NCI-H1694 treated with DMSO at 0.1 percent for 48 hours (cell line): ENCODE results near the gene HDAC3.
"Not testable (repeated sequence)": the region's sequence is repeated elsewhere in the genome, so short reads cannot be mapped to it uniquely, and the experiment has no call there.

Source experiments
- DNase-seq: peaks from one replicate; lab custom pipeline; 2025; lab: John Stamatoyannopoulos, UW

HDAC3 gene

DNA sequence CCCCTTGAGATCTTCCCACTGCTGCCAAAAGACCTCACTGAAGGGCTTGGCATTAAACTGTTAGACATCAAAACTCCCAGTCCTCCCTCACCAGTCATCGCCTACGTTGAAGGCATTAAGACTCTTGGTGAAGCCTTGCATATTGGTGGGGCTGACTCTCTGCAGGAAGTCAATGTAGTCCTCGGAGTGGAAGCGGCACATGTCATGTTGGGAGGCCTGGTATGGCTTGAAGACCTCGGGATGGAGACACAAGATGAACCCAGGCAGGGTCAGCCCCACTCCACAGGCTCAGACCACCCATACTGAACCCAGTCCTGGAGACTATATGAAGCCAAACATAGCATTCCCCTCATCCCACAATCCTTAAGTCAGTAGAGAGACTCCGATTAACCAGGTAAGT is 1.9 kb downstream of the HDAC3 start:
- DNase-seq = no peak

DNA sequence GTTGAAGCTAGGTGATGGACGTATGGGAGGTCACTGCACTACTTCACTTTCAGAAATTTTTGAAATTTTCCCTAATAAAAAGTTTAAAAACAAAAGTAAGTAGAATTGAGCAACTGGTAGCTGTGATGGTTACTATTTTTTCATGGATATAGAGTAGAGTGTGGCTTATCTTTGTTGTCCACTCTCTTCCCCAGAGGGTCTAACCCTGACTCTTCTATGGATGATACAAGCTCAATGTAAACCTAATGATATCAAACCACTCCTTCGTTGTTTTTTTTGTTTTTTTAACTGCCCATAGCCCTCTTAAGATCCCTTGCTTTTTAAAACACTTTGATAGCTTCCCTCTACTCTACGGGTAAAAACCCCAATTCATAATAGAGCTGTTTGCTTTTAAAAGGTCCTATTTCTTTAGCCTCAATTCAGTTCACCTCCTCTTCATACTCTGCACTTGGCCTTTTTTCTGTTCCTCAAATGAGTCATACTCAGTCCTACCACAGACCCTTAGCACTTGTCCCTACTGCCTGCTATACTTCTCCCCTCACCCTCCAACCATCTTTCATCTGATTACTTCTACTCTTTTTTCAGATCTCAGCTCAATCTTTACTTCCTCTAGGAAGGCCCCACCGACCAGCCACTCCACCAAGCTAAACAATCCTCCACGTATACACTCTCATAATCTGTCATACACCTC is 2.6 kb downstream of the HDAC3 start:
- no peak for DNase-seq

DNA sequence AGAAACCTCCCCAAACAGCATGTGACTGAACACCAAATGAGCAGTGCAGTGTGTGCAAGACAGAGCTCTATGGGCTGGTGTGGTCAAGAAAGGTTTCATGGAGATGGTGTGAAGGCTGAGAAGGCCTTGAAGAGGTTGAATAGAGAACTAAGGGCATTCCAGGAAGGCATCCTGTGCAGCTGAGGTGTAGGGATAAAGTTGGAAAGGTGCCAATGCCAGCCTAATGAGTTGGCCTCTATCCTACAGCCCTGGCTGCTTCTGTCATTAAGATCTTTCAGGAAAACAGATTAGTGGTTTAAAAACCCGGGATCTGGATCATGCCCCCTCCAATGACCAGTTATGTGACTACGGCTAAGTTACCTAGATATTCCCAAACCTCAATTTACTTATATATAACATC is 4.0 kb downstream of the HDAC3 start:
- no peak for DNase-seq

DNA sequence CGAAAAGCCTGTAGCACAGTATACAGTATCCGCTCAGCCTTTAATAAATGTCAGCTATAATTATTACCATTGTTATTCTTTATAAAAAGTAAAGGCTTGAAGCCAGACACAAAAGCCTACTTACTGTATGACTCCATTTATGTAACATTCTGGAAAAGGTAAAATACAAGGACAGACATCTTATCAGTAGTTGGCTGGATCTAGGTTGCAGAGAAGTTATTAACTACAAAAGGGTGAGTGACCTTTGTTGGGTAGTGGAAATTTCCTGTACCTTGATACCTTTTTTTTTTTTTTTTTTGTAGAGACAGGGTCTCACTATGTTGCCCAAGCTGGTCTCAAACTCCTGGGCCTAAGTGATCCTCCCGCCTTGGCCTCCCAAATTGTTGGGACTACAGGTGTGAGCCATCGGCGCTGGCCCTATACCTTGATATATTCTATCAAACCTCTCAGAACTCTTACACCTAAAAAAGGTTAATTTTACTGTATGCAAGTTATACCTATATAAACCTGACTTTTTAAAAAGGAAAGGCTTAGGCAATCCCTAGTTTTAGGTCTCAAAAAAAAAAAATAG is 6.0 kb downstream of the HDAC3 start:
- no peak for DNase-seq

DNA sequence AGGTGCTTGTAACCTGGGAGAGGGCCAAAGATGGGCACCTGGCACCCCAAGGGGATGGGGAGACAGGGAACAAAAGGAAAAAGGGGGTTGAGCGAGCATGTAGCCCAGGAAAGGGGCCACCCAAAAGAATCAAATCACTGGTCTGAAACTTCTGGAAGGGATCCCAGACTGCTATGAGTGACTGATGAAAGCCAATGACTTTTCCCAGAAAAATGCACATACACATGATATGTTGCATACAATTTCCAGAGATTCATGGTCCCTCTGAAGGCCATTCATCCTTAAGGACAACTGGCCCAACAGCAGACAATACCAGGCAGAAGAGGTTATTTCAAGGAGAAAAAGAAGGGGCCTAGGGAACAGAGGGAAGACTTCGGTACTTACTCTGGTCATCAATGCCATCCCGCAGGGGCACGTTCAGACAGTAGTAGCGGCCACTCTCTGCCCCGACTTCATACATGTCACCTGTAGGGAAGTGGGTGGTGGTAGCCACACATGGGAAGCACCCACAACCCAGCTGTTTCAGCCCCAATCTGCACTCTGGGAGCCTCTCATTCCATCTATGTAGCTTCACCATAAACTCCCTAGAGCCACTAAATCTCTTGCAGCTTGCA is 8.4 kb downstream of the HDAC3 start:
- no peak for DNase-seq

DNA sequence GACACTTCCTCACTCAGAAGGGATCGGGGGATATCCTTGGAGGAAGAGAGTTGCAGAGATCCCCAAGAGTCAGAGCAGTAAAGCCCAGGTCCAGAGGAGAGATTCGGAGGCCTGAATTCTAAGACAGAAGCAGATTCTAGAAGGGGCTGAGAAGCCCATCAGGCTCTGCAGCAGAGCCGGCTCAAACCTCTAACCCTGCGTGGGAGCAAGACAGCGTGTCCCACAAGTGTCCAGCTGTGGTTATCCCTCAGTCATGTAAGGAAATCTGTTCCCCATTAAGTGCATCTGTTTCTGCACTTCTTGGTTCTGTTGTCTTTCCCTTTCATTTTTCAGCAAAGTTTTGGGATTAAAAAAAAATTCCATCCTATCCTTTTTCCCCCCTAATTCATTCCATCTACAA is 13.0 kb downstream of the HDAC3 start:
- no peak for DNase-seq

DNA sequence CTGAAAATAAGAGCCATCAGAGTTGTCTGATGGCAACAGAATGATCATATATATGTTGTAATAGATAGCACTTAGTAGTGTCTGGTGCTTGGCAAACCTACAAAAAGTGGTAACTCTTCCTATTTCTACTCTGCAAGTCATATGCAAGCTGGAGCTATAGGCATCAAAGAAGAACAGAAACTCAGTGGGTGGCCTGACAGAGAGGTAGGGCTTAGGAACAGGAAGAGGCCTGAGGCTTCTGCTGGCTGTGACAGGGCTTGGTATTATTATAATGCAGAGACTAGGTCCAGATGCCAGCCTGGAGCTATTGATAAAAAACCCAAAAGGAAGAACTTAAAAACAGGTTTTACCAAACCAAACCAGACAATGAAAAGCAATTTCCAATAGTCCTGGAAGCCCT is 13.5 kb downstream of the HDAC3 start:
- DNase-seq = no peak

DNA sequence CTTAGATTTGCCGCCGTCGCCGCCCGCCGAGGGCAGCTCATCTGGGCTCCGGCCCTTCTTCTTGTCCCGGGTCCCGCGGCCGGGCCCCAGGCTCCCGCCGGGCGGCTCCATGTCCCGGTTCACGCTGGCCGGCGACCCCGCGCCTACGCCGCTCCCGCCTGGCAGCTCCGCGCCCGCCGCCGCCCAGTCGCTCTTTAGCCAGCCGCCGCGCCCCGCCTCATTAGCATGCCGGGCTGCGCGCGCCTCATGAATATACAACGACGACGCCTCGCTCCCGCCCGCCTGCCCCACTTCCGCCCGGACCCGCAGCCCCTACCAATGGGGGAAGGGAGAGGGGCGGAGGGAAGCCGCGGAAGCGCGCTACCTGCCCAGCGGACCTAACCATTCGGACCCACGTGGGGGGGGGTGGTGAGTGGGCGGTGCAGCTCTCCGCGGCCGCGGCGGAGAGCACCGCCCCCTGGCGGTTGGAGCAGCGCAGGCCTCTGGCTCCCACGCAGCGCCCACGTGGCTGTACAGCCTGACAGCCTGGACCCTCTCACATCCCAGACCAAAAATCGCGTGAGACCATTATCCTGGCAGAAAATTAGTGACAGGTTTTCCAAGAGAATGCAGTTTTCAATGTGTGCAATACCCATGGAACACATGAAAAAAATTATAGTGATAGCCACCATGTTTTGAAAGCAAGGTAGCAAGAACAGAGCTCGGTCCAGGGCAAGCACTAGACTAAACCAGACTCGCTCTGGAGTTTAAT is 17.7 kb downstream of the HDAC3 start, which contains the start of gene DIAPH1:
Gene DIAPH1 (minus strand): TSS at position 197 of the 751 bp plus-strand sequence. CDS start 86 bp downstream, at position 111.
- peak; percentile 84 for DNase-seq

DNA sequence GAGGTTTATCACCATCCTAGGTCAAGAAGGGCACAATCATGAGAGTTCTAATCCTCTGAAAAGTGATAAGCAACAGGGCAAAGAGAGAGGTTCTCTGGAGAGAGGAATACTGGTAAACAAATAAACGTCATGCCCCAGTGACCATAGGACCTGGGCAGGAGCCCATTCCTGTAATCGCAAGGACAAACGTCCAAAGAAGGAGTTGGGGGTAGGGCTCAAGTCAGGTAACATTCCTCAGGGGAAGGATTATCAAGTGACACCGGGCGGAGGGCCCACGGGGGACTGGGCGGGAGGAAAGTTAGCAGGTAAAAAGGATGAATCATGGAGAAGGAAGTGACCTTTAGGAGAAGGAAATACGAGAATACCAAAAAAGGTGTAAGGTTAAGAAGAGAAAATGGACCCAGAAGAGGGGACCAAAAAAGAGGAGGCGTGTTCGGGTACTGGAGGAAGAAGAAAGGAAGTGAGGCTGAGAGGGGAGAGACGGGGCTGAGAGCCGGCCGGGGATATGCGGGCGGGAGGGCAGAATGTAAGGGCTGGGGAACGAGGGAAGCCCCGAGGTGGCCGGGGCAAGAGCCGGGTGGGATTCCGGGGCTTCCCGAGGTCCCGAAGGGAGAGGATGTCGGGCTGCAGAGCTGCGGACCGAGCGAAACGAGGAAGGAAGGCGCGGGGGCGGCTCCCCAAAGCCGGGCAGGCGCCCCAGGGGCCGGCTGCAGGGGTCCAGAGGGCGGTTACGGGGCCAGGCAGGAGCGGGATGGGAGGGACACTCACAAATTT is 18.4 kb downstream of the HDAC3 start:
- no peak for DNase-seq

DNA sequence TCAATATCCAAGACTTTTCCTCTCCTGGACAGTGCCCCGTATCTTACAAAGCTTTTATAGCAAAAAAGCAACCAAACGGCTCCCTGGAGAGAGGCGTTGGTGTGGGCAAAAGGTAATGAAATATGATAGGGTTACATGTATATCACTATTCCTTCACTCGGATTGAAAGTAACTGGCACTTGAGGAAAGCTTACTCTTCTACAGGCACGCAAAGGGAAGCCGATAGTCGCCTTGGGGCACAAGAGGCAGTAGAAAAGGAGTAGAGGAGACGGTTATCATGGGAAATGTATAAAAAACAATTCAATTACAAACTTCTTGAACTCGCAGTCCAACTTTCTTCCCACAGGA is 19.0 kb downstream of the HDAC3 start:
- DNase-seq = no peak

DNA sequence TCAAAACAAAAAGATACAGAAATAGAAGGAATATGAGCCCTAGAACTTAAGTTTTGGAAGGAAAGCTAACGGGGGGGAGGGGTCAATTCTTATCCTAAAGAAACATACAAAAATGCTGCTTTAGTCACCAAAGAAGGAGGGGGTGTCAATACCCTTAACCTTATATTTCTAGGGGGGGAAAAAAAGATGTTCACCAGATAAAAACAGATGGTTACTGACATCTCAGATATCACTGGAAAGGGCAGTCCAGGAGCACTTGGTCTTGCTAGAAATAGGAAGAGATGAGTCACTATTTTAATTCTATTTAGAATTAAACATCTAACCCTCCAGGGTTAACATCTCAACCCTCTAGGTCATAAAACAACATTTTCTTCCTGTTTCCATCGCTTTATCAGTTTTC is 19.5 kb downstream of the HDAC3 start:
- no peak for DNase-seq

DNA sequence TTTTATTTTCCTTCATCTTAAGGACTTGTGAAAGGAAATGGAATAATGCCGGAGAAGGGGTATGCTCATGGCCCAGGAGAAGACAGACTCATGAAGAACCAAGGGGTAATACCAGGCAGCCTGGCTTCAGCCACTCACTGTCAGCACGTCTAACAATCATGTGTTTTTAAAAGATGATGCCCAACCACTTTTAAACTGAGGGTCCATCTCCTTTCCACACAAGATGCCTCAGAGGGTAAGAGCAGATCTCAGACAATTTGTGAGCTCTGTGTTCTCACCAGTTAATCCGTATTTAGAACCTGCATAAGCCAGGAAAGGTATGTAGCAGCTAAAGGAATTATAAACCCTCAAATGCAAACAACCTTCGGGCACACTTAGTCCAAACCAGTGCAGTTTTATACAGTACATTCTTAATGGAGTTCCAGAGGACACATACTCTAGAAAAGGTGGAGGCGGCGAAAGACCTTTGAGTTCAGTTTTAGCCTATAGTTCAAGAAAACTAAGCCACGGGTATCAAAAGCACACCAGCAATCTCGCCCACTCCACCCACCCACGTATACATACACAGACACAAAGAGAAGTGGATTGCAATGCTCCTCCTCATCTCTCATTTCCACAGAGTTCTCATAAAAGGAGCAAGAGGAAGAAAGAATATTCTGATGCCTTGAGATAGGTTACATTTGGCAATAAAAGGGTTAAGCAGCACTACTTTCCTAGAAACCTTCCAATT is 20.5 kb downstream of the HDAC3 start:
- no peak for DNase-seq

DNA sequence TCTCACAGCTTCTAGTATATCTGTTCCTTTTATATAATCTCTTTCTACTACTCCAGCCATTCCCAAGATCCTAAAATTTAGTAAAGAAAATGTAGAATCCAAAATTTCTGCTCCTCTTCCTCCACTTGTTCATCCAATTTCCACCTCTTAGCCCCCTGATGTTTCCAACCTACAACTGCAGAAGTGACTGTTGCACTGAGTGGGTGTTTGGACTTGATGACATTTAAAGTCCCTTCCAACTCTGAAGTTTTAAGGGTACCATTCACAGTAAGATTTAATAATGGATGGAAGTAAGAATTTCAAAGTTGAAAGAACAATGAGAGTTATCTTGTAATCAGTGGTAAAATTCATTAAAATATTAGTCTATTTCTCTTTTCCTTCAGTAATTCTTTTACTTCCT is 23.3 kb downstream of the HDAC3 start:
- no peak for DNase-seq

DNA sequence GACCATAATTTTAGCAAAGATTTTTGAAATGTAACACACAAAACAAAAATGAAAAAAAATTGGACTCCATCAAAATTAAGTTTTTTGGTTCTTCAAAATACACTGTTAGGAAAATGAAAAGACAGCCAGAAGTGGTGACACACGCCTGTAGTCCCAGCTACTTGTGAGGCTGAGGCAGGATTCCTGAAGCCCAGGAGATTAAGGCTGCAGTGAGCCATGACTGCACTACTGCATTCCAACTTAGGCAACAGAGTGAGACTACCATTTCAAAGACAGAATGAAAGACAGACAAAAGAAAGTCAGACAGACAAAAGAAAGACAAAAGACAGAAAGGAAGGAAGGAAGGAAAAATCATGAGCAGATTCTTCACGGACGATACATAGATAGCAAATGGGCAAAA is 25.4 kb downstream of the HDAC3 start:
- no peak for DNase-seq

DNA sequence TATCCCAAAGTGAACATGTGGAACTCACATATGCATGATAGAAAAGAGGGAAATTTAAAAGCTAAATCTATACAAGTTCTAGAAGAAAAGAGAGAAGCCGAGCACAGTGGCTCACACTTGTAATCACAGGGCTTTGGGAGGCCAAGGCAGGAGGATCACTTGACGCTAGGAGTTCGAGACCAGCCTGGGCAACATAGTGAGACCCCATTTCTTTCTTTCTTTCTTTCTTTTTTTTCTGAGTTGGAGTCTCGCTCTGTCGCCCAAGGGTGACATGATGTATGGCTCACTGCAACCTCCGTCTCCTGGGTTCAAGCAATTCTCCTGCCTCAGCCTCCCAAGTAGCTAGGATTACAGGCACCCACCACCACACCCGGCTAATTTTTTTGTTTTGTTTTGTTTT is 26.7 kb downstream of the HDAC3 start:
- not testable (repeated sequence) for DNase-seq

DNA sequence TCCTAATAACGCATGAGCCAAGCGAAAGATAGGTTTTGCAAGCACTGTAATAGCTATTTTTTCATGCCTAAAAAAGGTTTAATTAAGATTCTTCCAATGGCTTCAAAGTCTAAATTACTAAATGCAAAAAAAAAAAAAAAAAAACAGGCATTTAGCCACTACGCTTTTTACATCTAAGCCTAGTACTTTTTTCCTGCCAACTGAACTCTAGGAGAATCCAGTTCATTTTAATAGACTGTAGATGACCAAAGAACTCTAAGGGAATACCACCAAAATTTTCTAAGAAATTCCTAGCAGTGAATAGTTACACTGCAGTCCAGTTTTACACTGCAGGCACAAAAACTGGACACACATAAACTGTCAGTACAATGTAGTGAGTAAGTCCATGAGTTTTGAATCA is 27.6 kb downstream of the HDAC3 start:
- DNase-seq = no peak

DNA sequence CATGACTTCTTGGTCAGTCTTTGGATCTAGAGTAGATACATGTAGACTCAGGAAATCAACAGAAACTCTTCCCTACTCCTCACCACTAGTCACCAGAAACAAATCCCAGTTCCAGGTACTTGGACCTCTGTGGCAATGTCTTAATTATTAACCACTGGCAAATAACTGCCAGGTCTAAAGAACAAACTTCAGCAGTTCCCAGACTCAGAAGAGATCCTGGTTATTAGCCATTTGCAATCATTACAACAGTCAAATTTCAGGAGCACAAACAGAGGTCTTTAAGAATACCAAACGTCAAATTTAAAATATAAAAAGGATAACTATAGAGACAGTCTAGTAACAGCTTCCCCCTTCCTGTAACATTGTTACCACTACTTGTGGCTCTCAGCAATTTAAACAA is 28.1 kb downstream of the HDAC3 start:
- DNase-seq = no peak

DNA sequence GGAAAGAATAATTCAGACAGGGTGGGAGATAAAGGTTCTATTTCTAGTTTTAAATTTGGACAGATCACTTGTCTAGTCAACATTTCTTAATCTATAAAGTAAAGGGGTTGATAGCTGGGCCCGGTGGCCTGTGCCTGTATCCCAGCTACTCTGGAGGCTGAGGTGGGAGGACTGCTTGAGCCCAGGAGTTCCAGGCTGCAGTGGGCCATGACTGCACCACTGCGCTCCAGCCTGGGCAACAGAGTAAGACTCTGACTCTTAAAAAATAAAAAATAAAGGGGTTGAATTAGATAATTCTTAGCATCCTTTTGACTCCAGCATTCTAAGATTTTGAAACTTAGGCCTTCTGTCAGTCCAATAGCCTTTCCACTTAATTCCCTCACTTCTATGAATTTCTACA is 28.6 kb downstream of the HDAC3 start:
- DNase-seq = no peak

DNA sequence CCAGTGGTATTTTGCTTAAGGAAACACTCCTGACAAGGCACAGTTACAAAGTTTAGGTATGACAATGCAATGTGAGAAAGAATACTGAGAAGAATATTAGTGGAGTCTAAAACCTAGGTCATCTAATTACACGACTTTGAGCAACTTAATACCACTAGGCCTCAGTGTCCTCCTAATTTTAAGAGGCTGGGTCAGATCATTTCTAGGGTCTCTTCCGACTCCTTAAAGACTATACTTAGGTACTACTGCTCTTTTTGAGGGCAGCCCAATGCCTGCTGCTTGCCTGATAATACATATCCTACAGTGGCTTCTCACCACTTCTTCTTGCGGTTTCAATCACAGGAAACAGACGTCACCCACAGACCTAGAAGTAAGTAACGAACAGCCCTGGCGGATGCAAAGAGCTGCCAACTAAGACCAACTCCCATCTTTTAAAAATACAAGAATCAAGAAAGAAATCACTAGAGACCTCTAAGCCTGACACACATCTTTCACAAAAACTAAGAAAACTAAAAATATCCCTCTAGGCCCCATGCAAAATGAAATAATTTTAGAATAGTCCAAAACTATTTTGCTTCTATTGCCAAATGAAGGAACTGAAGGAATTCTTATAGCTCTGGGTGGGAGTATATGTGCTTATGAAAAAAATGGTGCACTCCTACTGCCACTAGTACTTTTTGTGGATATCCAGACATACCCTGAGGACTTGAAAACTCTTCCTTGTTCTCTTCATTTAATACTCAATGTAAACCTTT is 30.9 kb downstream of the HDAC3 start:
- DNase-seq = no peak

DNA sequence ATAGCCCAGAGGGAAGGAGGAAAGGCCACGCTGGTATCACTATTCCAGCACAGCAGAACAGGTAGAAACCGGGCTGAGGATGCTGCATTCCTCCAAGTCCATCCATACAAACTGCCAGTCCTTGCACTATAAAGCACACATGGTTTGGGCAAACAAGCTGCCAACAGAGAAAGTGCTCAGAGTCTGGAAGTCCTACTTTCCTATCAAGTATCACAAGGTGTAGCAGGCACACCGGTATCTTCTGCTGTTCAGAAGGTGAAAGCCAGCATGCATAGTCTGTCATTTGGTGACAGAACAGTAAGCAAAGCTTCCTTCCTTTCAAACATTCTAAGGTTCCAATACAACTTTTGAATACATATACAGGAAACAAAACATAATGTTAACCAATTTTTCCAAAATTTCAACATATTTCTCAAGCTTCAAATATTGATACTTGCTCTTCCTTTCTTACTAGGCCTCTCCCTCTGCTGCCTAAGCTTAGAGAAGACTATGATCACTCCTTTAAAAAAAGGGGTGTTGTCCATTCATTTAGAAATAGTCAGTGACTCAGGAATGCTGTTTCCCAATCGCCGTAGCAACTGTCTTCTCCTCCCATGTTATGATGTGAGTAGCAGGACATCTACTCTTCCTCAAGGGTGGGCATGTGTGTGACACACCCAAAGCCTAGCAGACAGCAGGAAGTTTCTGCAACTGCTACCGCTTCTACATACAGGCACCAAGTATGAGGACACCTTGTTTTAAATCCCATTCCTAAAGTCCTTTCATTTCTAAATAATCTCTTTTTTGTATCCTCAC is 32.5 kb downstream of the HDAC3 start:
- DNase-seq = no peak
